ENCODE results near the gene LYL1.

- no peak for TF ChIP-seq RORA (CRISPR knock-in tag; IDR thresholded peaks at IDR 0.05)
- no peak for TF ChIP-seq ZBTB3 (CRISPR knock-in tag; IDR thresholded peaks at IDR 0.05; ENCODE audit: borderline replicate concordance, low read depth)
- no peak for TF ChIP-seq ERF (CRISPR knock-in tag; IDR thresholded peaks at IDR 0.05)
Observed at GRCh38 chr19:13083627-13084026, 19.0 kb downstream of the LYL1 start.
